ENCODE measurements around the gene CEP104. TPM values are rescaled to one million over a fixed set of nuclear protein-coding genes. Genes with fewer than 3 reads are reported as not detected.

Gene CEP104
- total RNA-seq, 1 donor from 2014 or later, result 40.3 TPM

- Mint-ChIP-seq H3K36me3 (ENCODE audit: low read depth, unreplicated experiment) (peaks cover 55% of the 10 kb centered on the region), H3K27ac (ENCODE audit: unreplicated experiment) (no peak overlapping the region), H3K4me3 (ENCODE audit: unreplicated experiment) (no peak overlapping the region), H3K27me3 (ENCODE audit: unreplicated experiment) (peaks cover 1% of the 10 kb centered on the region), H3K9me3 (ENCODE audit: unreplicated experiment) (no peaks in the 10 kb centered on the region), H3K4me1 (ENCODE audit: unreplicated experiment) (no peaks in the 10 kb centered on the region)
- TF ChIP-seq, protein P1, sequence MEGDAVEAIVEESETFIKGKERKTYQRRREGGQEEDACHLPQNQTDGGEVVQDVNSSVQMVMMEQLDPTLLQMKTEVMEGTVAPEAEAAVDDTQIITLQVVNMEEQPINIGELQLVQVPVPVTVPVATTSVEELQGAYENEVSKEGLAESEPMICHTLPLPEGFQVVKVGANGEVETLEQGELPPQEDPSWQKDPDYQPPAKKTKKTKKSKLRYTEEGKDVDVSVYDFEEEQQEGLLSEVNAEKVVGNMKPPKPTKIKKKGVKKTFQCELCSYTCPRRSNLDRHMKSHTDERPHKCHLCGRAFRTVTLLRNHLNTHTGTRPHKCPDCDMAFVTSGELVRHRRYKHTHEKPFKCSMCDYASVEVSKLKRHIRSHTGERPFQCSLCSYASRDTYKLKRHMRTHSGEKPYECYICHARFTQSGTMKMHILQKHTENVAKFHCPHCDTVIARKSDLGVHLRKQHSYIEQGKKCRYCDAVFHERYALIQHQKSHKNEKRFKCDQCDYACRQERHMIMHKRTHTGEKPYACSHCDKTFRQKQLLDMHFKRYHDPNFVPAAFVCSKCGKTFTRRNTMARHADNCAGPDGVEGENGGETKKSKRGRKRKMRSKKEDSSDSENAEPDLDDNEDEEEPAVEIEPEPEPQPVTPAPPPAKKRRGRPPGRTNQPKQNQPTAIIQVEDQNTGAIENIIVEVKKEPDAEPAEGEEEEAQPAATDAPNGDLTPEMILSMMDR (IDR thresholded peaks at IDR 0.05; ENCODE audit: unreplicated experiment), result no peak
- no peak for DNase-seq (ENCODE audit: low spot score)
Measured at GRCh38 chr1:3825356-3825755, 31.7 kb downstream of the CEP104 start.

GRCh38 chr1:3824650-3825049 is 32.4 kb downstream of the CEP104 start:
- H3K4me1 Mint-ChIP-seq (ENCODE audit: unreplicated experiment), result no peaks in the 10 kb centered on the region
- DNase-seq (ENCODE audit: low spot score), result no peak
- H3K4me3 Mint-ChIP-seq (ENCODE audit: unreplicated experiment), result peak overlapping the region; percentile 79
- H3K27ac Mint-ChIP-seq (ENCODE audit: unreplicated experiment), result no peak overlapping the region
- TF ChIP-seq, protein P1 (IDR thresholded peaks at IDR 0.05; ENCODE audit: unreplicated experiment), result no peak
- no peaks in the 10 kb centered on the region for H3K9me3 Mint-ChIP-seq (ENCODE audit: unreplicated experiment)
- peaks cover 1% of the 10 kb centered on the region for H3K27me3 Mint-ChIP-seq (ENCODE audit: unreplicated experiment)
- peaks cover 59% of the 10 kb centered on the region for H3K36me3 Mint-ChIP-seq (ENCODE audit: low read depth, unreplicated experiment)

DNA sequence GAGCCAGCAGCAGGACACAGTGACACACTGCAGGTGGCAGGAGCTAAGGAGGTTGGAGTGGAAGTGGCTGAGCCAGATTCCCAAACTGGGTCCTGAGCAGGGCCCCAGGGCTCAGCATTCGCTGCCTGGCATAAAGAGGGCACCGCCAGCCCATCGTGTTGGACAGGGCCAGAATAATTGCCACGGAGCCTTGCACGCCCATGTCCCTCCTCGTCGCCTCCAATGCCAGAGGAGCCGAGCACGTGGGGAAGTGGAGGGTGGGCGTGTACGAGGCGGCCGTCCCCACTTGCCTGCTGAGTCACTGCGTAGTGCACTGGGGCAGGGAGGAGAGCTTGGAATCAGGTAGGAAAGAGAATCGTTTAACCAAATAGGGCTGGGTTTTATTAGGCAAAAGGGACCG is 34.6 kb downstream of the CEP104 start:
- TF ChIP-seq, protein P1 (IDR thresholded peaks at IDR 0.05; ENCODE audit: unreplicated experiment), result no peak
- Mint-ChIP-seq H3K27ac (ENCODE audit: unreplicated experiment) (no peak overlapping the region), H3K27me3 (ENCODE audit: unreplicated experiment) (peaks cover 3% of the 10 kb centered on the region), H3K4me1 (ENCODE audit: unreplicated experiment) (no peaks in the 10 kb centered on the region), H3K4me3 (ENCODE audit: unreplicated experiment) (peak overlapping the region; percentile 67), H3K36me3 (ENCODE audit: low read depth, unreplicated experiment) (peaks cover 58% of the 10 kb centered on the region), H3K9me3 (ENCODE audit: unreplicated experiment) (no peaks in the 10 kb centered on the region)
- no peak for DNase-seq (ENCODE audit: low spot score)

GRCh38 chr1:3821908-3822307 is 35.1 kb downstream of the CEP104 start:
- Mint-ChIP-seq H3K36me3 (ENCODE audit: low read depth, unreplicated experiment) (peaks cover 58% of the 10 kb centered on the region), H3K27ac (ENCODE audit: unreplicated experiment) (no peak overlapping the region), H3K27me3 (ENCODE audit: unreplicated experiment) (peaks cover 3% of the 10 kb centered on the region), H3K4me1 (ENCODE audit: unreplicated experiment) (no peaks in the 10 kb centered on the region), H3K4me3 (ENCODE audit: unreplicated experiment) (no peak overlapping the region), H3K9me3 (ENCODE audit: unreplicated experiment) (no peaks in the 10 kb centered on the region)
- no peak for DNase-seq (ENCODE audit: low spot score)
- TF ChIP-seq, protein P1 (IDR thresholded peaks at IDR 0.05; ENCODE audit: unreplicated experiment), result no peak

GRCh38 chr1:3821447-3821846 is 35.6 kb downstream of the CEP104 start:
- H3K9me3 Mint-ChIP-seq (ENCODE audit: unreplicated experiment), result no peaks in the 10 kb centered on the region

More at GRCh38 chr1:3821447-3821846, 35.6 kb downstream of the CEP104 start:
- Mint-ChIP-seq H3K27ac (ENCODE audit: unreplicated experiment) (no peak overlapping the region), H3K36me3 (ENCODE audit: low read depth, unreplicated experiment) (peaks cover 58% of the 10 kb centered on the region), H3K27me3 (ENCODE audit: unreplicated experiment) (peaks cover 3% of the 10 kb centered on the region), H3K4me3 (ENCODE audit: unreplicated experiment) (no peak overlapping the region), H3K4me1 (ENCODE audit: unreplicated experiment) (no peaks in the 10 kb centered on the region)
- no peak for DNase-seq (ENCODE audit: low spot score)
- TF ChIP-seq, protein P1 (IDR thresholded peaks at IDR 0.05; ENCODE audit: unreplicated experiment), result no peak

Measured in endothelial cell (in vitro differentiated cells).